ENCODE results near the gene EXOC3L4. TPM values are rescaled to one million over a fixed set of nuclear protein-coding genes. Genes with fewer than 3 reads are reported as not detected.

EXOC3L4 gene
- total and polyA plus RNA-seq, 8 donors = 0.63 to 8.9 (median 1.3) TPM

GRCh38 chr14:103131580-103131979 lies 37.1 kb downstream of the EXOC3L4 start:
- no peaks in the 10 kb centered on the region for H3K36me3 ChIP-seq
- no peaks in the 10 kb centered on the region for H3K9me3 ChIP-seq
- no peak overlapping the region for H3K4me3 ChIP-seq
- DNase-seq (peak in 3 of 6 donors; percentile 15 to 68 (median 20)), ATAC-seq (no peak), FAIRE-seq (no peak)
- H3K27me3 ChIP-seq = no peaks in the 10 kb centered on the region
- peaks cover 2 to 13% (median 3%) of the 10 kb centered on the region in 3 donors for H3K4me1 ChIP-seq
- peak overlapping the region in 1 of 4 donors; percentile 58 for H3K27ac ChIP-seq
- intact Hi-C loops (cut with DNase I) = no loop called here
- TF ChIP-seq CTCF (IDR thresholded peaks at IDR 0.05) = no peak
- 92 to 97% methylated on average over 5 to 9 of the region's 9 CpGs for WGBS, 2 donors

- WGBS, 2 donors = 53 to 54% methylated on average over 39 of the region's 39 CpGs
- ATAC-seq (peak; percentile 60 to 79 (median 70)), DNase-seq (peak; percentile 52 to 82 (median 73)), FAIRE-seq (no peak)
- H3K27me3 ChIP-seq = no peaks in the 10 kb centered on the region
- H3K9me3 ChIP-seq = no peaks in the 10 kb centered on the region
- no peak overlapping the region for H3K4me3 ChIP-seq
- H3K36me3 ChIP-seq = no peaks in the 10 kb centered on the region
- intact Hi-C loops (cut with DNase I) = no loop called here
- no peak for TF ChIP-seq CTCF (IDR thresholded peaks at IDR 0.05)
- peaks cover 0 to 9% (median 0%) of the 10 kb centered on the region in 3 donors for H3K4me1 ChIP-seq
- H3K27ac ChIP-seq = peak overlapping the region in 3 of 4 donors; percentile 38 to 58 (median 51)
These were observed 38.1 kb downstream of the EXOC3L4 start for GRCh38 chr14:103132381-103133209.

DNA sequence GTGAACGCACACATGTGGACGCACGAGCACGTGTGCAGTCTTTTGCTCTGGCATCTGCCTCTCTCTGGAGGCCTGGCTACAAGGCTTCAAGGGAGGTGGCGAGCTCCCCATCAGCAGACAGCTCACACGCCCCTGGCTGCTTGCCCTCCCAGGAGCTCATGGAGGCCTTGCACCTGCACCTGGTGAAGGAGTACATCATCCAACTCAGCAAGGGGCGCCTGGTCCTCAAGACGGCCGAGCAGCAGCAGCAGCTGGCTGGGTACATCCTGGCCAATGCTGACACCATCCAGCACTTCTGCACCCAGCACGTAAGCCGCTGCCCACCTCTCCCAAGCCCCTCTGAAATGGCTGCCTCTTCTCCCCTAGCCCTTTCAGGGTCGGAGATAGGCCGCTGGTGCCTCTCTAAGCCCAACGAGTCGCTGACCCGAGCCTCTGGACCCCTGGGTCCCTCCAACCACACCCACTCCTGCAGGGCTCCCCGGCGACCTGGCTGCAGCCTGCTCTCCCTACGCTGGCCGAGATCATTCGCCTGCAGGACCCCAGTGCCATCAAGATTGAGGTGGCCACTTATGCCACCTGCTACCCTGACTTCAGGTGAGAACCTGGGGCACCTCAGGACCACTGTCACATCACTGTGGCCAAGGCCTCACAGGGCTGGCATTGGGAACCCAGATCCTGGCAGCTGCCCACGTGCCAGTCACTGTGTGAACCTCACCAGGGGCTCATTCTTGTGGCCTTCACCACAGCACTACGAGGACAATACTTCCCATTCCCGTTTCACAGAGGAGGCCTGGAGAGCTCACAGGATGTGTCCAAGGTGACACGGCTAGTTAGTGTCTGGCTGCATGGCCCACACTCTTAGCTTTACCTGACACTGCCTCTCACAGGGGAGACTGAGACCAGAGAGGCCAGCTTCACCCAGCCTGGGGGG lies 39.0 kb downstream of the EXOC3L4 start:
- DNase-seq = peak in 3 of 6 donors; percentile 23 to 57 (median 30)
- intact Hi-C loops (cut with DNase I) = no loop called here
- no peak for ATAC-seq
- Histone ChIP-seq H3K4me3 (no peak overlapping the region), H3K27ac (no peak overlapping the region), H3K36me3 (no peaks in the 10 kb centered on the region), H3K4me1 (peaks cover 0 to 7% (median 0%) of the 10 kb centered on the region in 3 donors), H3K27me3 (no peaks in the 10 kb centered on the region), H3K9me3 (no peaks in the 10 kb centered on the region)
- TF ChIP-seq CTCF (IDR thresholded peaks at IDR 0.05) = no peak
- FAIRE-seq = no peak
- 88 to 89% methylated on average over 25 of the region's 25 CpGs for WGBS, 2 donors

- intact Hi-C loops (cut with DNase I) = no loop called here
- ATAC-seq (no peak), DNase-seq (no peak), FAIRE-seq (no peak)
- TF ChIP-seq CTCF (IDR thresholded peaks at IDR 0.05) = no peak
- Histone ChIP-seq H3K4me3 (no peak overlapping the region), H3K4me1 (peaks cover 0 to 7% (median 0%) of the 10 kb centered on the region in 3 donors), H3K27ac (no peak overlapping the region), H3K27me3 (no peaks in the 10 kb centered on the region), H3K36me3 (no peaks in the 10 kb centered on the region), H3K9me3 (no peaks in the 10 kb centered on the region)
- 46 to 67% methylated on average over 2 of the region's 2 CpGs for WGBS, 2 donors
These were observed 39.9 kb downstream of the EXOC3L4 start for GRCh38 chr14:103134405-103134804.

Measured in pancreas (tissue), 10 donors.